Uterus (tissue), 2 donors: Measurements from ENCODE around the gene OAS3.

ENCODE experiments used
- CTCF ChIP-seq, 4 experiments: fragments of 200-600 bp in 2 of 4; fragments of 450-650 bp in 2 of 4; sonication (generic) in 2 of 4; IDR thresholded peaks; one replicate each; pipeline ENCODE4 v1.5.1; 2016 to 2019; ENCODE audit warnings: antibody characterized with exemption in 4 of 4, mild to moderate bottlenecking in 2 of 4, moderate library complexity in 1 of 4
- POLR2A ChIP-seq, 2 donors: fragments of 450-650 bp; IDR thresholded peaks; one replicate each; pipeline ENCODE4 v1.6.1; 2016; ENCODE audit warnings: antibody characterized with exemption in 2 of 2, mild to moderate bottlenecking in 1 of 2, moderate library complexity in 1 of 2

- no peak for TF ChIP-seq CTCF (IDR thresholded peaks at IDR 0.05)
- no peak for TF ChIP-seq POLR2A (IDR thresholded peaks at IDR 0.05)
Observed at GRCh38 chr12:113010701-113011100, 72.4 kb downstream of the OAS3 start.
